ENCODE data around the gene ZCWPW1. TPM values are rescaled to one million over a fixed set of nuclear protein-coding genes. Genes with fewer than 3 reads are reported as not detected.

ZCWPW1 gene
- total RNA-seq, 1 donor from 2014 or later = 6.1 TPM

DNA sequence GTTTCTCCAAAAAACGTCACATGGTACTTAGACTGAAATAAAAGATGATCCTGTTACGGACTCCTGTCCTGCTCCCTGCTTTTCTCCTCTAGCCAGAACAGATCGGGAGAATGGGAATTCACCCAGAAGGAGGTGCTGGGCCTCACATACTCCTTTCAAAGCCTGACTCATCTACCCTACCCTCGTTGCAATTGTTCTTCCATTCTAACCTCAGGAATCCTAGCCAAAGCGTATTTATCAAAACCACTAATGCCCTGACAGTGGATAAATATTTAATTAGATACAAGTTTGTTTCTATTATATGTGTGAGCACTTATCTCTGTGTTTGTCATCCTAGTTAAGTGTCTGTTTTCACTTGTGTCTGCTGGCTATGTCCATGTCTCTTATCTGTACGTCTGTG lies 21.7 kb downstream of the ZCWPW1 start:
- H3K36me3 Mint-ChIP-seq = no peaks in the 10 kb centered on the region
- no peaks in the 10 kb centered on the region for H3K9me3 Mint-ChIP-seq
- H3K27ac Mint-ChIP-seq = no peak overlapping the region
- TF ChIP-seq, protein P1, sequence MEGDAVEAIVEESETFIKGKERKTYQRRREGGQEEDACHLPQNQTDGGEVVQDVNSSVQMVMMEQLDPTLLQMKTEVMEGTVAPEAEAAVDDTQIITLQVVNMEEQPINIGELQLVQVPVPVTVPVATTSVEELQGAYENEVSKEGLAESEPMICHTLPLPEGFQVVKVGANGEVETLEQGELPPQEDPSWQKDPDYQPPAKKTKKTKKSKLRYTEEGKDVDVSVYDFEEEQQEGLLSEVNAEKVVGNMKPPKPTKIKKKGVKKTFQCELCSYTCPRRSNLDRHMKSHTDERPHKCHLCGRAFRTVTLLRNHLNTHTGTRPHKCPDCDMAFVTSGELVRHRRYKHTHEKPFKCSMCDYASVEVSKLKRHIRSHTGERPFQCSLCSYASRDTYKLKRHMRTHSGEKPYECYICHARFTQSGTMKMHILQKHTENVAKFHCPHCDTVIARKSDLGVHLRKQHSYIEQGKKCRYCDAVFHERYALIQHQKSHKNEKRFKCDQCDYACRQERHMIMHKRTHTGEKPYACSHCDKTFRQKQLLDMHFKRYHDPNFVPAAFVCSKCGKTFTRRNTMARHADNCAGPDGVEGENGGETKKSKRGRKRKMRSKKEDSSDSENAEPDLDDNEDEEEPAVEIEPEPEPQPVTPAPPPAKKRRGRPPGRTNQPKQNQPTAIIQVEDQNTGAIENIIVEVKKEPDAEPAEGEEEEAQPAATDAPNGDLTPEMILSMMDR (IDR thresholded peaks at IDR 0.05; ENCODE audit: unreplicated experiment) = no peak
- H3K4me1 Mint-ChIP-seq = peaks cover 6% of the 10 kb centered on the region
- no peak overlapping the region for H3K4me3 Mint-ChIP-seq
- DNase-seq (ENCODE audit: low spot score in 2 of 2, unreplicated experiment in 2 of 2) = no peak
- peaks cover 21% of the 10 kb centered on the region for H3K27me3 Mint-ChIP-seq (ENCODE audit: low read depth)

DNA sequence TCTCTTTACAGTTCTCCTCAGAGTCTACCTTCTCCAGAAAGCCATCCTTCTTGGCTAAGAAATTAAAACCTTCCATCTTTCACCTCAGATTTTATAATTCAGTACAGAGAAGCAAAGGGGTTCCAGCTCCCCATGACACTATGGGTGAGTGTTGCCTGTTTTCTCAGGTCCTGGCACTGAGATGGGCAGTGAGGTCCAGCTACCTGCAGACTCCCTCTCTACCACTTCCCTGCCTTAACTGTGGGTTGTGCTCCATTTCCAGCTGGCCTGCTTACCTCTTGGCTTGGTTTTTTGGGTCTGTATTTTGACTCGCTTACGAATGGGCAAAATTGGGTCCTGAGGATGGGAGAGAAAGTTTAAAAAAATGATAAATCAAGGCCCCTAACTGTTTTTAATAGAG lies 26.3 kb downstream of the ZCWPW1 start:
- no peak for DNase-seq (ENCODE audit: low spot score in 2 of 2, unreplicated experiment in 2 of 2)
- Mint-ChIP-seq H3K9me3 (no peaks in the 10 kb centered on the region), H3K27me3 (ENCODE audit: low read depth) (peaks cover 25% of the 10 kb centered on the region), H3K4me3 (no peak overlapping the region), H3K27ac (no peak overlapping the region), H3K4me1 (peaks cover 9% of the 10 kb centered on the region), H3K36me3 (no peaks in the 10 kb centered on the region)
- TF ChIP-seq, protein P1 (IDR thresholded peaks at IDR 0.05; ENCODE audit: unreplicated experiment) = no peak

DNA sequence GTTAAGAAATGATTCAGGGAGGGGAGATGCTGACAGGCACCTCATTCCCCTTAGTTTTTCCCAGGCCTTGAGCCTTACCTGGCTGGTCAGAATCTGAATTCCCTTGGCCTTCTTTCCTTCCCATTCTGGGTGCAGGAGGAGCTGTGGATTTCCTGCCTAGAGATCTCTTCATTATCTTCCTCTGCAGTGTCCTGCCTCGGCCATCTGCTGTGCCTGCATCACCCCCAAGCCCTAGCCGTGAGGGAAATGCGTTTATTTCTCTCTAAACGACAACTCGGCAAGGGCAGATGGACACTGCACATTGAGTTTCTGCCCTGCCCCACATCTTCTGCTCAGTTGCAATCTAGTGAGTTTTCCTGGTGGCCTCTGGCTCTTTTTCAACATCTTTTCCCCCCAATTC lies 26.7 kb downstream of the ZCWPW1 start:
- no peak for DNase-seq (ENCODE audit: low spot score in 2 of 2, unreplicated experiment in 2 of 2)
- Mint-ChIP-seq H3K36me3 (no peaks in the 10 kb centered on the region), H3K27ac (no peak overlapping the region), H3K4me3 (no peak overlapping the region), H3K9me3 (no peaks in the 10 kb centered on the region), H3K27me3 (ENCODE audit: low read depth) (peaks cover 27% of the 10 kb centered on the region), H3K4me1 (peaks cover 5% of the 10 kb centered on the region)
- TF ChIP-seq, protein P1 (IDR thresholded peaks at IDR 0.05; ENCODE audit: unreplicated experiment) = no peak

DNA sequence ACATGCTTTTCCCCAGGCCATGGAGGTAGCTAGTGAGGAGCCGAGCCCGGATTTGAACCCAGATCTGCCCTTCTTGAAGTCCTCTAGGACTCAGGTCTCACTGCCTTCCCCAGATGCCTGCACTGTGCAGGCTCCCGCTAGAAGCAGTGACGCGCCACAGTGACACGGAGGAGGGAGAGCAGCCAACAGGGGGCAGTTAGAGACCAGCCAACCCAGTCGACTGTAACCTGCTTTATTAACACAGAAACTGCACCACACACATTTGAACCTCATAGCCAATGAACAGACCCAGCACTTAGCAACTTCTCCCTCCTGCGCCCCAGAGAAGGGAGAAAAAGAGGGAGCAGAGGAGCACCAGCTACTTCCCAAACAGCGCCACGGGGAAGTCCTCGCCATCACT lies 27.8 kb downstream of the ZCWPW1 start:
- TF ChIP-seq, protein P1 (IDR thresholded peaks at IDR 0.05; ENCODE audit: unreplicated experiment) = no peak
- Mint-ChIP-seq H3K27me3 (ENCODE audit: low read depth) (peaks cover 21% of the 10 kb centered on the region), H3K36me3 (no peaks in the 10 kb centered on the region), H3K4me1 (peaks cover 2% of the 10 kb centered on the region), H3K27ac (no peak overlapping the region), H3K9me3 (no peaks in the 10 kb centered on the region), H3K4me3 (no peak overlapping the region)
- no peak for DNase-seq (ENCODE audit: low spot score in 2 of 2, unreplicated experiment in 2 of 2)

DNA sequence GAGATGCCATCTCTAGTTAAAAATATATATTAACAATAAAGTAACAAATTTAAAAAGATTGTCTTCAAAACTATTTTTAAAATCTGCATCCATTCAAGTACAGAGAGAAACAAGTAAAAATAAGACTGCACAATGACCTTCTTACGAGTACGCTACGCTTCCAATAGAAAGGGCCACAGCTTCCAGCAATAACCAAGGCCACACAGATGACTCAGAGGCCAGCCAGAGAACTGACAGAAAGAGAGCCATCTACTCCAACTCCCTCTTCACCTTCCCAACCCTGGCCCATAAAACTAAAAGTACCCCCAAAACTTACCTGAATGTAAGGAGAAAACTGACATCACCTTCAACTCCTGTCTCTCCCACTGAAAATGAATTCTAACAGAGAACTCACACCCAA lies 28.5 kb downstream of the ZCWPW1 start:
- Mint-ChIP-seq H3K9me3 (no peaks in the 10 kb centered on the region), H3K27me3 (ENCODE audit: low read depth) (peaks cover 19% of the 10 kb centered on the region), H3K4me1 (peaks cover 2% of the 10 kb centered on the region), H3K27ac (no peak overlapping the region), H3K4me3 (no peak overlapping the region), H3K36me3 (no peaks in the 10 kb centered on the region)
- TF ChIP-seq, protein P1 (IDR thresholded peaks at IDR 0.05; ENCODE audit: unreplicated experiment) = no peak
- no peak for DNase-seq (ENCODE audit: low spot score in 2 of 2, unreplicated experiment in 2 of 2)

DNA sequence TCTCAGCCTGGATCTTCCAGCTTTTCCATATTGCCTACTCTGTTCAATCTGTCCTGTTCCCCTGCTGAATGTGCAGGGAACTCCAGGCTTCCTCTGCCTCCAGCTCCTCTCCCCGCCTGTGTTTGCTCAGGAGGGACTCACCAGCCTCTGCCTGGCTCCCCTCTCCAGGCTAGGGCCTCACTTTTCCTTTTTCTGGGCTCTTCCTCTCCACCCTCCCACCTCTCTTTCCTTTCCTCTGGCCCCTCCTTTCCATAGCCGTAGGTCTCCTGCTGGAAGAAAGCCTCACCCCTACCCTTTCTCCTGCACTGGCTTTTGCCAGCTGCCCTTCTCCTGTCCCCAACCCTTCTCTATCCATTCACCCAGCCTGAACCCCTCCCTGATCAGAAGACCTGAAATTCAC lies 30.3 kb downstream of the ZCWPW1 start:
- Mint-ChIP-seq H3K36me3 (no peaks in the 10 kb centered on the region), H3K4me1 (peaks cover 2% of the 10 kb centered on the region), H3K27me3 (ENCODE audit: low read depth) (peaks cover 16% of the 10 kb centered on the region), H3K27ac (no peak overlapping the region), H3K9me3 (no peaks in the 10 kb centered on the region), H3K4me3 (no peak overlapping the region)
- DNase-seq (ENCODE audit: low spot score in 2 of 2, unreplicated experiment in 2 of 2) = no peak
- TF ChIP-seq, protein P1 (IDR thresholded peaks at IDR 0.05; ENCODE audit: unreplicated experiment) = no peak
